Prostate gland (tissue), 2 donors: Measurements from ENCODE around the gene RPL35.

Experiments
- POLR2A ChIP-seq: fragments of 450-650 bp; IDR thresholded peaks from one replicate; pipeline ENCODE4 v1.6.1; 2016; ENCODE audit warnings: antibody characterized with exemption, mild to moderate bottlenecking
- POLR2AphosphoS5 ChIP-seq: sonication (generic); formaldehyde crosslinking; IDR thresholded peaks from one replicate; pipeline ENCODE4 v1.6.1; 2017; ENCODE audit warnings: antibody characterized with exemption
- TF ChIP-seq, protein P1 (sequence below), 4 experiments: fragments of 200-600 bp in 2 of 4; fragments of 450-650 bp in 2 of 4; sonication (generic) in 2 of 4; IDR thresholded peaks; 1 replicate in 3 of 4; 2 replicates in 1 of 4; pipeline ENCODE4 v1.5.1; 2016 to 2019; ENCODE audit warnings: antibody characterized with exemption in 4 of 4, mild to moderate bottlenecking in 2 of 4, moderate library complexity in 2 of 4

DNA sequence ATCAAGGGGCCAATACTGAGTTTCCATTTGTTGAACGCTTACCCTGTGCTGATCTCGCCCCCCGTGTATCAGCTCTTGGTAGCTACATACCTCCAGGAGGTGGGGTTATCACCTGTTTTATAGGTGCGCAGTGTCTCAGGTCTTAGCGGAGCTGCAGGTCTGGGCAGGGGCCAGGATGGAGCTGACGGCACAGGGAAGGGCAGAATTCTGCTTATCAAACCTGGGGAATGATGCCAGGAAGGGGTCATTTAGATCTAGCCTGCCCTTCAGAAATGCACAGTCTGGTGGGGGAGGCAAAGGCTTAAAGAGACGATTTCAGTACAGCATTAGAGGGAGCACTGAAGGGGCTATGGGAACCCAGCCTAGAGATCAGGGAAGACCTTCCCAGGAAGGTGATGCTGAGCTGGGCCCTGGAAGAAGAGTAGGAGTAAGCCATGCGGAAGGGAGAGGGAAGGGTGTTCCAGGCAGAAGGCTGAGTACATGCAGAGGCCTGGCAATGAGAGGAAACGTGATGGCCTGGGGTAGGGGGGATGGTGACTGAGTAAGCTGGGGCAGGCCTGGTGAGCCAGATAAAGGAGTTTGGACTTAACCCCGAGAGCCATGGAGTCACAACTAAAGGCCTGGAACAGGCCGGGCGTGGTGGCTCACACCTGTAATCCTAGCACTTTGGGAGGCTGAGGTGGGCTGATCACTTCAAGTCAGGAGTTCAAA is 53.4 kb downstream of the RPL35 start:
- TF ChIP-seq POLR2AphosphoS5 (no peak), POLR2A (no peak)
- TF ChIP-seq, protein P1, sequence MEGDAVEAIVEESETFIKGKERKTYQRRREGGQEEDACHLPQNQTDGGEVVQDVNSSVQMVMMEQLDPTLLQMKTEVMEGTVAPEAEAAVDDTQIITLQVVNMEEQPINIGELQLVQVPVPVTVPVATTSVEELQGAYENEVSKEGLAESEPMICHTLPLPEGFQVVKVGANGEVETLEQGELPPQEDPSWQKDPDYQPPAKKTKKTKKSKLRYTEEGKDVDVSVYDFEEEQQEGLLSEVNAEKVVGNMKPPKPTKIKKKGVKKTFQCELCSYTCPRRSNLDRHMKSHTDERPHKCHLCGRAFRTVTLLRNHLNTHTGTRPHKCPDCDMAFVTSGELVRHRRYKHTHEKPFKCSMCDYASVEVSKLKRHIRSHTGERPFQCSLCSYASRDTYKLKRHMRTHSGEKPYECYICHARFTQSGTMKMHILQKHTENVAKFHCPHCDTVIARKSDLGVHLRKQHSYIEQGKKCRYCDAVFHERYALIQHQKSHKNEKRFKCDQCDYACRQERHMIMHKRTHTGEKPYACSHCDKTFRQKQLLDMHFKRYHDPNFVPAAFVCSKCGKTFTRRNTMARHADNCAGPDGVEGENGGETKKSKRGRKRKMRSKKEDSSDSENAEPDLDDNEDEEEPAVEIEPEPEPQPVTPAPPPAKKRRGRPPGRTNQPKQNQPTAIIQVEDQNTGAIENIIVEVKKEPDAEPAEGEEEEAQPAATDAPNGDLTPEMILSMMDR (IDR thresholded peaks at IDR 0.05): no peak
